Omental fat pad (tissue), 4 donors: ENCODE measurements around the gene SEPTIN10. TPM values are rescaled to one million over a fixed set of nuclear protein-coding genes. Genes with fewer than 3 reads are reported as not detected.
"Not testable (repeated sequence)": the region's sequence is repeated elsewhere in the genome, so short reads cannot be mapped to it uniquely, and the experiment has no call there.

ENCODE experiments used
- ATAC-seq: fragments of 150-250 bp; one replicate; pipeline ENCODE4 v1.9.1; 2016; ENCODE audit warnings: mild to moderate bottlenecking, moderate library complexity; ENCODE audit not compliant: low FRiP score
- DNase-seq: peaks from one replicate; pipeline ENCODE4 v3.0.0-alpha.2; 2019; ENCODE audit warnings: low spot score
- total RNA-seq, 4 donors: library from RNA; depleted of rRNA; stranded (reverse); fragments of >200 nt; gene quantifications; one replicate each; pipeline ENCODE4 v1.1.0, GENCODE V29; 2016
- TF ChIP-seq, protein P1 (sequence below), 3 donors: fragments of 450-650 bp; IDR thresholded peaks; one replicate each; pipeline ENCODE4 v1.5.1; 2016 to 2017; ENCODE audit warnings: antibody characterized with exemption in 3 of 3, mild to moderate bottlenecking in 3 of 3, moderate library complexity in 2 of 3

SEPTIN10 gene
- total RNA-seq, 4 donors from 2014 or later = 55.0 to 116 (median 75.1) TPM

DNA sequence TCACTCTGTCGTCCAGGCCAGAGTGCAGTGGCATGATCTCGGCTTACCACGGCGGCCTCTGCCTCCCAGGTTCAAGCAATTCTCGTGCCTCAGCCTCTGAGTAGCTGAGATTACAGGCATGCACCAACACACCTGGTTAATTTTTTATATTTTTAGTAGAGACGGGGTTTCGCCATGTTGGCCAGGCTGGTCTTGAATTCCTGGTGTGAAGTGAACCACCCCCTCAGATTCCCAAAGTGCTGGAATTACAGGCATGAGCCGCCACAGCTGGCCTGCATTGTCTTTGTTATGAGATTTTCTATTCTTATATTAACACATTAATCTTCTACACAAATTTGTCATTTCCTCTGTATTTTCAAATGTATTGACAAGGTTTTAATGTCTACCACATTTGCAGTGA lies 75.2 kb downstream of the SEPTIN10 start:
- TF ChIP-seq, protein P1, sequence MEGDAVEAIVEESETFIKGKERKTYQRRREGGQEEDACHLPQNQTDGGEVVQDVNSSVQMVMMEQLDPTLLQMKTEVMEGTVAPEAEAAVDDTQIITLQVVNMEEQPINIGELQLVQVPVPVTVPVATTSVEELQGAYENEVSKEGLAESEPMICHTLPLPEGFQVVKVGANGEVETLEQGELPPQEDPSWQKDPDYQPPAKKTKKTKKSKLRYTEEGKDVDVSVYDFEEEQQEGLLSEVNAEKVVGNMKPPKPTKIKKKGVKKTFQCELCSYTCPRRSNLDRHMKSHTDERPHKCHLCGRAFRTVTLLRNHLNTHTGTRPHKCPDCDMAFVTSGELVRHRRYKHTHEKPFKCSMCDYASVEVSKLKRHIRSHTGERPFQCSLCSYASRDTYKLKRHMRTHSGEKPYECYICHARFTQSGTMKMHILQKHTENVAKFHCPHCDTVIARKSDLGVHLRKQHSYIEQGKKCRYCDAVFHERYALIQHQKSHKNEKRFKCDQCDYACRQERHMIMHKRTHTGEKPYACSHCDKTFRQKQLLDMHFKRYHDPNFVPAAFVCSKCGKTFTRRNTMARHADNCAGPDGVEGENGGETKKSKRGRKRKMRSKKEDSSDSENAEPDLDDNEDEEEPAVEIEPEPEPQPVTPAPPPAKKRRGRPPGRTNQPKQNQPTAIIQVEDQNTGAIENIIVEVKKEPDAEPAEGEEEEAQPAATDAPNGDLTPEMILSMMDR (IDR thresholded peaks at IDR 0.05) = no peak
- DNase-seq (no peak), ATAC-seq (no peak)

DNA sequence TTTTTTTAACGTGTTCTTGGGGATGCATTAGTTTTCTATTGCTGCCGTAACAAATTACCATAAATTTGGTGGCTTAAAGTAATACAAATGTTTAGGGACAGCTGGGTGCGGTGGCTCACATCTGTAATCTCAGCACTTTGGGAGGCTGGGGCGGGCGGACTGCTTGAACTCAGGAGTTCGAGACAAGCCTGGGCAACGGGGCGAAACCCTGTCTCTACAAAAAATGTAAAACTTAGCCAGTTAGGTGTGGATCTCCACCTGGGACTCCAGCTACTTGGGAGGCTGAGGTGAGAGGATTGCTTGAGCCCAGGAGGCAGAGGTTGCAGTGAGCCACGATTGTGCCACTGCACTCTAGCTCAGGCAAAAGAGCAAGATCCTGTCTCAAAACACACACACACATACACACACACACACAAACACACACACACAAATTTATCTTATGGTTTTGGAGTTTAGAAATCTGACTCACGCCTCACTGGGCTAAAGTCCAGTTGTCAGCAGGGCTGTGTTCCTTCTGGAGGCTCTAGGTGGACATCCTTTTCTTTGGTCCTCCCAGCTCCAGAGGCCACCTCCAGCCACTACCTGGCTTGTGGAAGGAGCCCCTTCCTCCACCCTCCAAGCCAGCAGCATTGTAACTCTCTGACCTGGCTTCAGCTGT lies 76.1 kb downstream of the SEPTIN10 start:
- DNase-seq = no peak
- no peak for ATAC-seq
- TF ChIP-seq, protein P1 (IDR thresholded peaks at IDR 0.05) = no peak

DNA sequence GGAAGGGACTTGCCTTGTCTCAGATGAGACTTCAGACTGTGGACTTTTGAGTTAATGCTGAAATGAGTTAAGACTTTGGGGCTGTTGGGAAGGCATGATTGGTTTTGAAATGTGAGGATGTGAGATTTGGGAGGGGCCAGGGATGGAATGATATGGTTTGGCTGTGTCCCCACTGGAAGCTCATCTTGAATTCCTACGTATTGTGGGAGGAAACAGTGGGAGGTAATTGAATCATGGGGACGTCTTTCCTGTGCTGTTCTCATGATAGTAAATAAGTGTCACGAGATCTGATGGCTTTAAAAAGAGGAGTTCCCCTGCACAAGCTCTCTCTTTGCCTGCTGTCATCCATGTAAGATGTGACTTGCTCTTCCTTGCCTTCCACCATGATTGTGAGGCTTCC lies 77.2 kb downstream of the SEPTIN10 start:
- not testable (repeated sequence) for DNase-seq, ATAC-seq

DNA sequence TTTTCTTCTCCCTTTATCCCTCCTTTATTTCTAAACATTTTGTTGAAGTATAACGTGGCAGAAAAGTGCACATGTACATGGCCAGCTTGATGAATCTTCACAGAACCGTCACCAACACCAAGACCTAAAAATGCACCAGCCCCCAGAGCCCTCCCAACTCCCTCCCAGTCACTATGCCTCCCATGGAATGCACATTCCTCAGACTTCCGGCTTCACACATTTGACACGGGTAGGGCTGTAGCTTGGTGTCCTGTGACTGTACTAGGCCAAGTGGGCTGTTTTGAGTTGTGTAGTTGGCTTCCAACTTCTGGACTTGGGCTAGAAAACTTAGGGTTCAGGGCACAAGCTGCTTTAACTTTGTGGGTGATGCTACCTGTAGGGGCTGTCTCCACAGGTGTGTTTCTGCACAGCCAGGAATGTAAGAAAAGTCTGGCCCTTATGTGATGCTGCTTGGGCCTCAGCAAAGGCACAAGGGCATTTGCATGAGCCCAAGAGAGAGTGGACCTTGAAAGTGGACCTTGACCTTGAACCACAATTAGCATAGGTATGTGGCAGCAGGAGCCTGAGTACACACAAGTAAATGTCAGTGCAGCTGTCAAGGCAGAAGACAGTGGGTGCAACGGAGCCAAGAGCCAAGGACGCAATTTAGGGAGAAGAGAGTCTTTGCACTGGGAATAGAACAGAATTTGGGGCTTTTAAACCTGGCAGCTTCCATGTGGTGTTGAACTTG lies 78.4 kb downstream of the SEPTIN10 start:
- TF ChIP-seq, protein P1 (IDR thresholded peaks at IDR 0.05) = no peak
- DNase-seq (no peak), ATAC-seq (no peak)

DNA sequence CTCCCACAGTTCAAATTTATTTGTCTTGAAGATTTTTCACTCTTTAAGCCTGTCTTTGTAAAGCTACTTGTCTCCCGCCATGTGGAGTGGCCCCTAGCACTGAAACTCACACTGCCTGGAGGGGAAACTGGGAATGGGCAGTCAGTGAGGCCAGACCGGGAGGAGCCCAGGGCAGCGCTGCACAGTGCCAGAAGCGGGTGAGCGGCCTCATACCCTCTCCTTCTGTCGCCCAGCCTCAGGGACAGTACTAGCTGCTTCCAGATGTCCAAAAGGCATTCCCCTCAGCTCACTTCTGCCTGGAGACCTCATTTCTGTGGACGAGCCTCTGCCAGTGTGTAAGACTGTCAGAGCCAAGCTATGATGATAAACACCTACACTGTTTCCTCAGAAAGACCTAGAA lies 79.9 kb downstream of the SEPTIN10 start:
- DNase-seq (no peak), ATAC-seq (no peak)
- TF ChIP-seq, protein P1 (IDR thresholded peaks at IDR 0.05) = no peak

DNA sequence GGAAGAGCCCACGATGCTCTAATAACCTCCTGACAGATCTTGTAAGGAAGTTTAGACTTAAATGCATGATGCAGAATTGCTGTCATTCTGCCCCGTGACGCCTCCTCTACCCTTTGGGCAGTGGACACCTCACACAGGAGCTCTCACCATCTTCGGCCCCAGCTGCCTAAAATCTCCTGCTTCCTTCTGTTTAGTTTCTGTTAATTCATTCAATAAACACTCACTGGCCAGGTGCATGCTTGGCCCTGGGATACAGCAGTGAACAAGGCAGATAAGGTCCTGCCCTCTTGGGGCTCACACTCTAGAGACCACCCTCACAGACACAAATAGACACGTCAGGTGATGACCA lies 81.1 kb downstream of the SEPTIN10 start:
- DNase-seq = no peak
- TF ChIP-seq, protein P1 (IDR thresholded peaks at IDR 0.05) = no peak
- ATAC-seq = no peak

DNA sequence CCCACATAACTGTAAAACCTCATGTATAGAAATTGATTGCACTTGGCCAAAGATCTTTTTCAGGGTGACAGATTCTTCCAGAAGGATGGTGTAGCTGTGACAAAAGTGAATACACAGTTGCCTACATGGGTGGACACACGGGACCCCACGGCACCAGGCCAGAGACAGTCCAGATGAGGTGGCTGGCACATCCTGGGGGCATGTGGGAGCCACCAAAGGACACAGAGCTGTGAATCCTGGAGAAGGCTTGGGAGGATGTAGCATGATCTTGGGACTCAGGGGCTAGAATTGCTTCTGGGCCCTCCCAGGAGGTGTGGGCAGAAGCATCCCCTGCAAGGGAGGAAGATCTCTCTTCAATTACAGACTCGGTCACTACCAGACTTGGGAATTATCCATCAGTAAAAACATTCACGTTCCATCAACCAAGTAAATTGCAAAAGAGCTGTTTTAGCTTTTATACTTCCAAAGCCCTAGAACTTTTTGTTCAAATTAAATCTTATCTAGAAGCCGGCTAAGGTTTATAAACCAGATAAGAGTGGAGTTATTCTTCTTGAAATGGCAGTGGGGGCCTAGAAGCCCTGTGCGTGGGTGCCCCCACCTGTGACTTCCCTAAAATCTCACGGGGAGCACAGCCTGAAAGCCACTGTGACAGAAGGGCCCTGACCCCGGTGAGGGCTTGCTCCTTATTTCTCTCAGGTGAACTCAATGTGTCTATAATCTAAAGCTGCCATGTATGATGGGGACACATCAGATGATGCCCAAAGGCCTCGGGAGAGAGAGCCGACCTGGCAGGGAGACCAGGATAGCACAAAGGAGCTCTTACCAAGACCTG lies 81.7 kb downstream of the SEPTIN10 start:
- DNase-seq = no peak
- no peak for ATAC-seq
- TF ChIP-seq, protein P1 (IDR thresholded peaks at IDR 0.05) = no peak
